GM10847 (cell line): ENCODE measurements around the gene DNAH7.

Source experiments
- POLR2A ChIP-seq: IDR thresholded peaks from 2 replicates; pipeline ENCODE4 v1.6.1; 2011; ENCODE audit not compliant: insufficient read length; ENCODE audit errors: extremely low read depth

DNAH7 gene

DNA sequence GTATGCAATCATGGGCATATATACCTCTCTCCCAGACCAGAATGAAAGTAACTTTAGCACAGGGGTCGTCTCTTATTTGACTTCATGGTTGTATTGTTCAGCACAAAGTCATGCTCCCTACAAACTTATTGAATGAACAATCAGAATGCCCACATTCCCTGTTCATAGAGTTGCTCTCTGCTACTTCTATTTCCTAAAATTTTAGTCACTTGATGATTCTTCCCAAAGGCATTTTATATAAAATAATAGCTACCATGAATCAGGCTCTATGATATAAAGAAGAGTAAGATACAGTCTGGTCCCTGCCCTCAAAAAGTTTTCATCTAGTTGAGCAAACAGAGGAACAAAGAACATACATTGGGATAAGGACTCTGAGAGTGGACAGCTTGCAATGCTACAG is 249.4 kb downstream of the DNAH7 start:
- no peak for TF ChIP-seq POLR2A

DNA sequence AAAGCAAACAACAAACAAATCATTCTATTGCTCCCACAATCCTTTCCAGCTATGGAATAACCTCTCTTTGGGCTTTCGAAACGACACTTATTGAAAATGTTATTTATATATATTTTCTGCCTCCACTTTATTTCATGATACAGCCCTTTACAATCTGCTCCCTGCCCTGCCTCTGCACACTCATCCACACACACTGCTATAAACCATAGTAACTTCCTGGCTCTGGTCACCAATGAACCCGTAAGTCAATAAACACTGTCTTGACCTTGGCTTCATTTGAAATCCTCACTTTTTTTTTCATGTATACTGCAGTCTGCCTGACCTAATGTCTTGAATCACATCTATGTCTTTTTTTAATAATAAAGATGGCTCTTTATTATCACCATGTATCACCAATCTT is 250.1 kb downstream of the DNAH7 start:
- no peak for TF ChIP-seq POLR2A

DNA sequence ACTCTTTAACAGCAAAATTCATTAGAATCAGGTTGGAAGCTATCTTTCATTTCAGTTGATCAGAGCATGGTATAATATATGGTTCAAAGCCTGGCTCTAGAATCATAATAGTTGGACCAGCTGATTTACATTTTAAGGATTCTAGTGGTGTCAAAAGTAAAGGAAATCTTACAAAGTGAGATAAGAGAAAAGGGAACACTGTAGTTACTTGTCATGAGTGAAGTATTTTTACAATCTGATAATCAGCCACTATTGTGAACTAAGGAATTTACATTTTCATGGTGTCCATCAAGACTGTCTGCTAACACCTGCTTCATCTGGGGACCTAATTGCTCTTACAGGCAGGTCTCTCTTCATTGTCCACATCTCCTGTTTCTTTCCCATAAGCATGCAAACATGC is 250.5 kb downstream of the DNAH7 start:
- no peak for TF ChIP-seq POLR2A

DNA sequence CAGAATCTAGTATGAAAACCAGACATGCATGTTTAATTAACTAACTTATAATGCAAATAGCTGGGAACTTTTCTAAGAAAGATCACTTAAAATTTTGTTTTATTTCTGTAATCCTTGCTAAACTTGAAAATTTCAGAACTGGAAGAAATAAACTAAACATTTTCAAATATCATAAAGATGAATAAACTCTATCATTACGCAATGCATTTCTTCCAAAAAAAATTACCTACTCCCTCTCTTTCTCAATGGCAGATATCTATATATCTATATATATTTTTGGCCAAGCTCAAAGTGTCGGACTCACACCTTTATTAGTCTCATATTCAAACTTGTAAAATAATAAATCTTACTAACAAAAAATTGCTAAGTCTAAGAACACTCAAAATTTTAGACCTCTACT is 253.6 kb downstream of the DNAH7 start:
- no peak for TF ChIP-seq POLR2A

DNA sequence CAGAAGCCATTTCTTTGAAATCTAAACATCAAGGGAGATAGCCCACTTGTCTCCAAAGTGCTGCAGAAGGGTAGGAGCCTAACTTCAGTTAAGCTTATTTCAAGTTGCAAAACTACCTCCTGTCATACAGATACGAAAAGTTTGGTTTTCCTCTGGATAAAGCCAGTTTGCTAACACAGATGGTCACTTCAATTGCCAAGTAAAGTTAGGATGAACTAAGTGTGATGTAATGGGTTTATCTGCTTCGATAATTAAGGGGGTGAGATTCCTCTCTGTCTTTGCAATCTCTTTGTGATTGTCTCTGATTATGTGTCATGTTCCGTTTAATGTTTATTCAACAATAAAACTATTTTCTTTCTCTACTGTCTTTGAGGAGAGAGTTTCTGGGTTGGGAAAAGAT is 255.2 kb downstream of the DNAH7 start:
- no peak for TF ChIP-seq POLR2A

DNA sequence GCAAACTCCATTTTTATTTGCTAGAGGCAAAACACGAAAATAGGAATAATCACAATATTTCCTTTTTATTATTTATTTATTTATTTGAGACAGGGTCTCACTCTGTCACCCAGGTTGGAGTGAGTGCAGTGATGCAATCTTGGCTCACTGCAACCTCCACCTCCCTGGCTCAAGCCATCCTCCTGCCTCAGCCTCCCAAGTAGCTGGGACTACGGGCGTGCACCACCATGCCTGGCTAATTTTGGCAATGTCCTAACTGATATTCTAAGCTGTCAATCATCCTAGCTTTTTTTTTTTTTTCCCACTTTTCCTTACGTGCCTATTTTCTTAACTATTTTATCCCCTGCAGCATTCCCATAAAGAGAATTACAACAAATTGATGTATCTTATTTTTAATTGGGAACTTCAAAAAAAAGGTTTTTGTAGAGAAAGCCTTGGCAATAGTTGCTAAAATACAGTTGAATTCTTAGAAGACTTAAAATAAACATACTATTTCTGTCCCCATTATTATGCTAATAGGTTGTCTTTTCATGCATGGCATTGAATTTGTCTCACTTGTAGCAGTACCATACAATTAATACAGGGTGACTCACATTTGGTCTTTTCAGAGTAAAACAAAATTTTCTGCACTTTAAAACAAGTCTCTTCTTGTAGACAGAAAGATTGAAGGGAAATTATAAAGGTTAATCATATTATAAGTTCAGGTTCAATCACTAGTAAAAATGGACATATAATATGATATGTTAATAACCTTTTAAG is 258.1 kb downstream of the DNAH7 start:
- TF ChIP-seq POLR2A = no peak

DNA sequence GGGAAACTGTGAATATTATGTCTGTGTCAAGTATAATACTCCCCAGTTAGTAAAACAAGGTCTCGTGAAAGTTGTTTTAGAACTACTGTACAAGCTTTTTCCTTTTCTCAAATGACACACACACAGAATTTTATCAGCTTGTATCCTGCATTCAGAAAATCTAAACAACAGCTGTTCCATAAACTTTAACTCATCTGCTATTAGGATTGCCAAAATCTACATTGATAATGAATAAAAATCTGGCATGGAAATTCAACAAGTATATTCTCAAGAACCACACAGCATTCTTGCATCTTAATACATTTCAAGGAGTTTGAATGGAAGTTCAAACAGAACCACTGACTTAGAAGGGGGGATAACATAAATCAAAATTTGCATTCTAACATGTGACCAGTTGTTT is 260.4 kb downstream of the DNAH7 start:
- no peak for TF ChIP-seq POLR2A

DNA sequence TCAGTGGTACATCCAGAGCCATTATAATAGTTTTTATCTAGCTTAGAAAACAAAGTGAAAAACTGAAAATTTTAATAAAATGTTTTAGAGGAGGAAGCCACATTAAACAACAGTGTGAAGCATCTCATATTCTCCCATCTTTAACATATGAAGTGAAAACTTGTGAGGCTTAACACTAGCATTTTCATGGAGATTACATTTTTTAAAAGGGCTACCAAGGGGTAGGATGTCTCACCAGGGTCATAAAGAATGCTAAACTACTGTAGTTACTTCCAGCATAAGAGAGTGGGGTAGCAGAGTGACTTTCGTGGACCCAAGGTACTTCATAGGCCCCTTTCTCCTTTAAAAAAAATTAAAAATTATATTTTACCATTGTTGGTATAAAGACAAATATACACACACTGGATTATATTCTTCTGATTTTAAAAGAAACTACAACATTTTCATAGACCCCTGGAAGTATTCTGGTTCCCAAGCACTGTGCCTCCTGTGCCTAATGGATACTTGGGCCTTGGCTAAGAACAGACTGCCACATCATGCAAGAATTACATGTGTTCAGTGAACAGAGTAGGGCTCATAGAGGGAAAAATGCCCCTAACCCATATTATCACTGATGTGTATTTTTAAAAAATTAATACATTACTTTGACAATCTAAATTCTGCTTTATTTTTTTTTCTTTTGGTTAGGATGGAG is 263.2 kb downstream of the DNAH7 start:
- TF ChIP-seq POLR2A = no peak

DNA sequence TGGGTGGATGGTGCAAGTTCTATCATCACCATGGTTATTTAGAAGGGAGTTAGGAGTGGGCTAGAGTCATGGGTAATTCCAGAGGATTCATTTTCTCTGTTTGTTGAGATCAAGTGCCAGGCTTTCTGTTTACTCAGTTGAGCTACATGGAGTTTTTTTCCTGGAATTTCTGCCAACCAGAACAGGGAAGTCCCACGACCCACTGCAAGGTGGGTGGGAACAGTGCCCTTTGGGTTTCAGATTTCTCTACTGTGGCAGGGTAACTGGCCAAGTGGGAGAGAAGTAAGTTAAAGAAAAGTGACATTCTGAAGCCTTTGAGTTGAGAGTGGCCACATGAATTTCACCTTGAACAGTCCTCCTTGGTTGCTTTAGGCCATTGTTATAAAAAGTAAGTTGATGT is 272.8 kb downstream of the DNAH7 start:
- TF ChIP-seq POLR2A = no peak

DNA sequence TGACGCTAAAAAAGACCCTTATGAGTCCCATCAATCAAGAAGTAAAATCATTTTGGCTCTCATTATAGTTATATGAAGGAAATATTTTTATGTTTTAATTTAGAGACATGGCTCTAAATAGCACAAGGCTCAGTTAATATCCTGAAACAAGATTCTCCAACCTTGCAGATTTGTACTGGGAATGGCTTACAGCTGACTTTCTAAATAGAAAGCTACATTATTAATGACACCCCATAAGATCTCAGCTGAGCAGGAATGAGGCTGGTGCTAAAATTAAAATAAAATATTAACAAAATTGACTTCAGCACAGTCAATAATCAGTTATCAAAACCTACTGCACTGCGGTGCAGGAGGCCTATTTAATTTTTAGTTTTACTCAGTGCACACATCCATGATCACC is 274.8 kb downstream of the DNAH7 start:
- no peak for TF ChIP-seq POLR2A

DNA sequence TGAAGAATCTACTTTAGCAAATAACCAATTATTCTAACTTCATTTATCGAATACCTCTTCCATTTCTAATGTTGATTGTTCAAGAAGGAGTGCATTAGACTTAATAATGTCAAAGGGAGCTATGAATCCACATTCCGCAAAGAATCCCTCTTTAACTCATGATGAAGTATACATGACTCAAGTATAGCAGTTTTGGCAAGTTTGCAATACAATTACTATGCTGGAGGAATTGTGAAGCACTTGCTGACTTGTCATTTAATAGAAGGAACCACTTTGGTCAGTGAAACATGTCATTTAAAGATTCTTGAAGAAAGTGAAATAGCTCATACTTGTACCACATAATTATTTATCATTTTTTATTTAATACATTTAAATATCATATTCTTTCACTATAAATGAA is 286.5 kb downstream of the DNAH7 start:
- TF ChIP-seq POLR2A = no peak

DNA sequence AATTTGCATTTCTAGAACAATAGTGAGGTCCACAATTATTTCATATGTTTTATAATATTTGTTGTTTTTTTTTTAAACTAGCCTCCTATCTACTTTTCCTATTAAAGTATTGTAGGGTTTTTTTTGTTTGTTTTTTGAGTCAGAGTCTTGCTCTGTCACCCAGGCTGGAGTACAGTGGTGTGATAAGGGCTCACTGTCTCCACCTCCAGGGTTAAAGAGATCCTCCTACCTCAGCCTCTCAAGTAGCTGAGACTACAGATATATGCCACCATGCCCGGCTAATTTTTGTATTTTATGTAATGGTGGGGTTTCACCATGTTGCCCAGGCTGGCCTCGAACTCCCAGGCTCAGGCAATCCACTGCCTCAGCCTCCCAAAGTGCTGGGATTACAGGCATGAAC is 289.1 kb downstream of the DNAH7 start:
- no peak for TF ChIP-seq POLR2A

DNA sequence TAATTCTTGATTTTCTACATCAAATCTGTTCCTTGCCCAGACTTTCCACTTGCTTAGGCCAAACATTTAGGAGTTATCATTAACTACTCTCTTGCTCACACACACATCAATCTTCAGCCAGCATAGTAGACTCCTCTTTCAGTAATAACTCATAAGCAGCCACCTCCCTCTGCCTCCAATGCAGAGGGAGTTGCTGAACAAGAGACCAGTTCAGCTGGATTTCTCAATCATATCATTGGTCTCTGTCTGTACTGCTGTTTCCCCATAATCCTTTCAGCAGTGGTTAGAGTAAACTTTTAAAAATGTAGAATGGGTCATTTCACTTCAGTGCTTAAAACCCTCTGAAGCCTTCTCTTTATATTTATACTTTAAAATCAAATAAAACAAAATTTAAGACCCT is 298.7 kb downstream of the DNAH7 start:
- no peak for TF ChIP-seq POLR2A

DNA sequence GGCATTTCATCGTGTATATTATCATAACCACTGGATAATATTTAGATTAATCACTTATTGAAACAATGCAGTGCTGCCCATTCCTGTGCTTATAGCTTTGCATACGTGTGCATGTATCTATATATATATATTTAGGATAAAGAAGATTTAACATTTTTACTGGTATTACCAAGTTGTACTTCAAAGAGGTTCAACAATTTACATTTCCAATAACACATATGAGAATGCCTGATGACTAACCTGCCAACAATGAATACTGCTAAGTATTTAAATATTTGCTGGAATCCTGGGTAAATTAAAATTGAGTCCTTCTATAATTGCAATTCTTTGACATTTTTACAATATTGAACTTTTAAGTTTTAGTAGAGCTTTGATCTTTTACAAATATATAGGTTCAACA is 300.2 kb downstream of the DNAH7 start:
- TF ChIP-seq POLR2A = no peak

DNA sequence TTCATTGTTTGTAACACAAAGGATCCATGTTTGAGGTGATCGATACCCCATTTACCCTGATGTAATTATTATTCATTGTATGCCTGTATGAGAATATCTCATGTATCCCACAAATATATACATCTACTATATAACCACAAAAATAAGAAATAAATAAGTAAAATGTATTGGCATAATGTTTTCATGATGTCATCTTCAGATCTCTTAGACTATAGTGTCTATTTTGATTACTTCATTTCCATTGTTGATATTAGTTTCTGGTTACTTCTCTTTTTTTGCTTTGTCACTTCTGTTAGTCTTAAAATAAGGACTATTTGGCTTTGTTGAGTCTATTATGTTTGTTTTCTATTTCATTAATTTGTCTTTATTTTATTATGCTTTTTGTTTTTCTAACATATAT is 301.9 kb downstream of the DNAH7 start:
- no peak for TF ChIP-seq POLR2A

DNA sequence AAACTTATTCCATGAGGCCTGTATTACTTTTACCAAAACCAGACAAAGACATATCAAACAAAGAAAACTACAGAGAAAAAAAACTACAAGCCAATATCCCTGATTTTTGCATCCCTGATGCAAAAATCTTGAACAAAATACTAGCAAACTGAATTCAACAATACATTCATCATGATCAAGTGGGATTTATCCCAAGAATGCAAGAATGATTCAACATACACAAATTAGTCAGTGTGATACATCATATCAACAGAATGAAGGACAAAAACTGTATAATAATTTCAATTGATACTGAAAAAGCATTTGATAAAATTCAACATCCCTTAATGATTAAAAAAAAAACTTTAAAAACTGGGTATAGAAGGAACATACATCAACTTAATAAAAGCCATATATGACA is 304.8 kb downstream of the DNAH7 start:
- TF ChIP-seq POLR2A = no peak

DNA sequence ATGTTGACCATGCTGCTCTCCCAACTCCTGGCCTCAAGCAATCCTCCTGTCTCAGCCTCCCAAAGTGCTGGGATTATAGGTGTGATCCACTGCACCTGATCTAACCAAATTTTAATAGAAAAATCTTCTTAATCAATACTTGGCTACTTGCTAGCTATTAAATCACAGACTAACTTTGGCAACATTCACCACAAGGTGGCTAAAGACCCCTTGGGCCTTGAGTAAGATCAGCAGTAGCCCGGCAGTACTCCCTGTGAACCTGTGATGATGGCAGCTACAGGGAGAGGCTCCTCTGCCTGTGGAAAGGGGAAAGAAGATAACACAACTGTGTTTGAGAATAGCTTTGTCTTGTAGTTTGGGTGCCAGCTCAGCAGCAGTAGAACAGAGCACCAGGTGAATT is 308.8 kb downstream of the DNAH7 start:
- TF ChIP-seq POLR2A = no peak
